NCI-H2081 treated with DMSO at 0.1 percent for 48 hours (cell line): ENCODE data around the gene PAK6.
A peak's percentile ranks its signal among the peaks of the same experiment; 100 is the strongest.

Experiments used
- DNase-seq: peaks from one replicate; lab custom pipeline; 2025; lab: John Stamatoyannopoulos, UW

The PAK6 gene

DNA sequence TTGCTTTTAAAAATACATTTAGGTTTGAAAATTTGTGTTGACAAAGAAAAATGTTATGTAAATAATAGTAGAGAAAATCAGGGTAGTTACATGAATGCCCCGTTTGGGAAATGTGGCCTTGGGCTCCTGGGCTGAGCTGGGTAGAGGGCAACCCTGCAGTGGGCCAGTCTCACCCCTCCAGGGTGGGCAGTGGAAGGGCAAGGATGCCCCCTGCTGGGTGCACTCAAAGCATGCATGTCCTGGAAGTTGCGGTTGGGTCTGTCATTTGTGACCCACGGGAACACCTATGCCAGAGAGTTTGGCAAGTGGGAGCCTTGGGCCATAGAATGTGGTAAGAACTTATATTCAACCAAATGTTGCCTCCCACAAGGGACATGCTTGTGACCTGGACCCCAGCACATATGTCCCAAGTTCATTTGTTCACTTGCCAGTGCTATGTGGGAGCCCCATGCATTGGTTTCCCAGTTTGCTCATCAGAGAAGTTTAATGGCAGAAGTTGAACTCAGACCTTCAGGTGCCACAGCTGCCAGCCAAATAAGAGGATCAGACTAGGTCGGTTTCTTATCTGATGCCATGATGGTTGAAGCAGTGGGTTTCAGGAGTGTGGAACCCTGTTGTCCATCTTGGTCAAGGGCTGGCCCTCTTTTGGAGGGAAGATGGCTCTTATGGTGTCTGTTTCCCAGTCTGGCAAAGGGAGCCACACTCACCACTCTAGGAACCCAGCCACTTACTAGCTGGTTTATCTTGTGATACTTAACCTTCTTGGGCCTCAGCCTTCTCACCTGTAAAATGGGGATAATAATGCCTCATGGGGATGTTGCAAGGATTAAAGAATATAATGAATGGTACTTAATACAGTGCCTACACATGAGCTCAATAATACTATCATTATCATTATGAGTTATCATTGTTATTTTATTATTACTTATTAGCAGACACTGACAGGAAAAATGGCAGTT lies 71.4 kb downstream of the PAK6 start:
- no peak for DNase-seq

DNA sequence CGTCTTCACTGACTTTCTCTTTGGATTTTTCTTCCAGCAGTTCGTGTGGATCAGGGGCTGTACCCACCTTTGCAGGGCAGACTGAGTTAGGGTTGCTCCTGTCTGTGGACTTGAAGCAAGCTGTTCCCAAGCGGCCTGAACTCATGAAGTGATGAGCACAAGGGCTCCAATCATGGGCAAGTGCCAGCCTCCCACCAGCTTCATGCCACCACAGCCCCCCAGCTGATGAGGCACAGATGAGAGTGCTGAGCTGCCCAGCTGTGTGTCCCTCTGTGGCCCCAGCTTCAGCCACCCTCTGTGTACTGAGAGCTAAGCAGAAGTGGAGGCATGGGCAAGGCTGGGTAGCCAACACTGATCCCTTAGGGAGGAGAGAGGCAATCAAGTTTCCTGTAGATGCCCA lies 72.1 kb downstream of the PAK6 start:
- no peak for DNase-seq

DNA sequence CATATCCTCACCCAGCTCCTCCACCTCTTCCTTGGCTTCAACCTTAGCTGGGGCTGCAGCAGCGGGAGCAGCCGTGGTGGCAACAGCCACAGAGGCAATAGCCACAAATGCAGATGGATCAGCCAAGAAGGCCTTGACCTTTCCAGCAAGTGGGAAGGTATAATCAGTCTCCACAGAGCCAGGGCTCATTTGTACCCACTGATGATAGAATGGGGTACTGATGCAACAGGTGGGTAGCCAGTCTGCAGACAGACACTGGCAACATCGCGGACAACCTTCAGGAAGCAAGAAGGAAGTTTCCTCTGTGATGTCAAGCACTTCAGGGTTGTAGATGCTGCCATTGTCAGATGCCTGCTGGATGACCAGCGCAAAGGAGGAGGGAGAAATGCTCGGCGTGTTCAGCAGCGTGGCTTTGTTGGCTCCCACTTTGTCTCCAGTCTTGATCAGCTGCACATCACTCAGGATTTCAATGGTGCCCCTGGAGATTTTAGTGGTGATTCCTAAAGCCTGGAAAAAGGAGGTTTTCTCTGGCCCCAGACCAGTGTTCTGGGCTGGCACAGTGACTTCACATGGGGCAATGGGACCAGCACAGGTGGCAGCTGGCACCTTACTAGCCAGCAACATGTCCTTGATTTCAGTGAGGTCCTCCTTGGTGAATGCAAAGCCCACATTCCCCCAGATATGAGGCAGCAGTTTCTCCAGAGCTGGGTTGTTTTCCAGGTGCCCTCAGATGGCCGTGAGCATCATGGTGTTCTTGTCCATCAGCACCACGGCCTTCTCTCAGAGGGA lies 73.7 kb downstream of the PAK6 start:
- no peak for DNase-seq

DNA sequence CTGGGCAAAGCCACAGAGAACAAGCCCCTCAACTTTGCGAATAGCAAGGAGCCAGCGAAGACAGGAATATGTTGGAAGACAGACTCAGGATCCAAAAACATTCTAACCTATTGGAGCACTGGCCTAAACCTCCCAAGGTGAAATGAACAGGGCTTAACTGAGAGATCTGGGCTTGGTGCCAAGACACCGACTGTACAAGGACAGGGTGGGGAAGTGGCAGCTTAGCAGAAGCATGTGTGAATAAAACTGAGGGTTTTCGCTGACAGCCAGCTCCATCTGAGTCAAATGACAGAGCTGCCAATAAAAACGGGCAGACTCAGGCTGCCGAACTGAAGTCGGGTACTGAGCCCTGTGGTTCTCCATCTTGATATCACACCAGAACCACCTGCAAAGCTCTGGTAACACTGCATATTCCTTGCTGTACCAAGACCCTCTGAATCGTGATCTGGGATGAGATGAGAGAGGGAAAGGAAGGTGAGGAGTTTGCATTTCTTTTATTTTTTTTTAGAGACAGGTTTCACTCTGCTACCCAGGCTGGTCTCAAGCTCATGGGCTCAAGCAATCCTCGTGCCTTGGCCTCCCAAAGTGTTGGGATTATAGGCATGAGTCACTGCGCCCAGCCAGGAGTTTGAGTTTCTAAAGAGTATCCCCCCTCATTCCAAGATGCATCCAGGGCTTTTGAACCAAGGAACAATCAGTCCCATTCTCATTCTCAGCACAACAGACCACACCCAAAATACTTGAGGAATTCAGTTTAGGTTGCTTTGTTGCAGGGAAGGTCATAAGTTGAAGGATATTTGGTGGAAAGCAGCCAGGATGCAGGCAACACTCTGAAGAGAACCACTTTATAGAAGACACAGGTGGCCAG lies 74.9 kb downstream of the PAK6 start:
- DNase-seq, result no peak

DNA sequence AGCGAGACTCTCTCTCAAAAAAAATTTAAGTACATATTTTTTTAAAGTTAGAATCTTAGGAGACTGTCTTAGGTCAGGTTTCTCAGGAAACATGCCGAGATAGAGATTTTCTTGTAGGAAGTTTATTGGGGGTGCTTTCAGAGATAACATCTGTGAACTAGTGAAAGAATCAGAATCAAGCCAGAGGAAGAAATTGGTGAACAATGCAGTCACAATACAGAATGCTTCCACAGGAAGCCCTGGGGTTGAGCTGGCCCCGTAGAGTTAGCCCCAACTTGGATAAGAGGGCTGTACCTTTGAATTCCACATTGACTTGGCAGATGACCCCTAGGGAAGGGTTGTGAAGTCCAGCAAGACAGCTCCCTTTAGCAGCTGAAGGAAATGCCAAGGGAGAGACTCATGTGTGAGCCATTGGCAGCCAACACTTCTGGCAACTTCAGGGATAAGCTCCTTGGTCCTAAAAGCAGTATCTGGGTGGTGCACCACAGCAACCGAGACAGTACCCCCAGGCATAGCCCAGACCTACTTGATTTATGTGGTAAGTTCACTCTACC lies 75.9 kb downstream of the PAK6 start:
- DNase-seq, result no peak

DNA sequence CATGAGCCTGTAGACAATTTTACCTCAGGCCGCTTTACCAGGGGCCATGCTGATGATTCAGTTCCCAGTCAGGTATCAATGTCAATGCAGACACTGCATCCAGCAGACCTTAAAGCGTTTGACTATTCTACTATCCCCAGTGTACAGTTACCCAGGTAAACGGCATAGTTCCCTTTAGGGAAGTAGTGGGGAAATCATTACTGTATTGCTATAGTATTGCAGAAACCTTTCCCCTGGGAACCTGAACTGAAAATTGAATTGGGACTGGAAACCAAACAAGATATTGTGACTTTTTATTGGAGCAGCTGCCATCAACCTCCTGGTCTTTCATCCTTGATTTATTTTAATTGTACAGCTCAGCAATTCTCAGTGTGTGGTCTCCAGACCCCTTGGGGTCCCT lies 78.1 kb downstream of the PAK6 start:
- no peak for DNase-seq

DNA sequence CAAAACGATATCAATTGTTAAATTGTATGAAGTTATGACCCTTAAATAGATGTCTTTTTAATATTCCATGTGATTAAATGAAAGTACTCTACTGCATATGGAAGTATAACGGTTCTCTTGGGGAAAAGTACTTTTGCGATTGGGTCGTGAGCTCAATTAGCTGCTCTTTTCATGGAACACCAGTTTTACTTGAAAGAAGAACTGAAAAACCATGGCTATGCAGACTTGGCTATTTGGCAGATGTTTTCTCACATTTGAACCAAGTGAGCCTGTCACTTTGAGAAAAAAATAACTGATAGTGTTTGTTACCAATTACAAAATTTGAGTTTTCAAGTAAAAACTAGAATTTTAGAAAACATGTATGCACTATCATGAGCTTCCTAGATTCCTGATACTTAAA lies 78.7 kb downstream of the PAK6 start:
- DNase-seq, result no peak

DNA sequence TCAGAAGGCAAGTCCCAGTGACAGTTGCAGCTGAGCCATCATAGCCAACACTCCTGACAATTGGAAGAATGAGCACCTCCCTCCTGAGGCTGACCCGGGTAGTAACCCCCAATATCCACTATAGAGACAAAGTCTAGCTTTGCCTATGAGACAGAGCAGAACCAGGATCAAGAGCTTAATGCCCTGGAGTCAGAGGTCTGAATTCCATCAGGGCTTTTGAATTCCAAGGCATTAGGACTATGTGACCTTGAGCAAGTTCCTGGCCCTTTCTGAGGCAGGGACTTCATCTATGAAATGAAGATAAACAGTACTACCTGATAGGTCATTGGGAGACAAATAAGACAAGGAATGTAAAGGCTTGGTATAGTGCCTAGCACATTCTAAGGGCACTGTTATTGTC lies 81.5 kb downstream of the PAK6 start:
- DNase-seq, result no peak

DNA sequence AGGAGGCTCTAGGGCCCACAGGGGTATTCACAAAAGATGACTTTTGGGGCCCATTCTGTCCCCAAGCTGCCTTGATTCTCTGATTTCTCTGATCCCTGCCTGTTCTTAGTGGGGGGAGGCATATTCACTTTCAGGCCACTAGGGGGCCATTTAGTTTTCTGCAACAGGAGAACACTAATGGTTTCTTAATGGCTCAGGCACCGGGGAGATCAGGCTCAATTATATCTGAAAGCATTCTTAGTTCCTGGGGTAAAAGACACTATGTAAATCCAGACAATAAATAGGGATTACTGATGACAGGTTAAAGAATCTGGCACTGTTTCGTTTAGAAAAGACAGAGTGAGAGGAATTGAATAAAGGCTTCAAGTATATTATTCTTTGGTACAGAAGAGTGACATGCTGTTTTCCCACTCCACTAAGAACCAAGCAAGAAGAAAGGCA lies 82.1 kb downstream of the PAK6 start:
- peak; percentile 24 for DNase-seq

DNA sequence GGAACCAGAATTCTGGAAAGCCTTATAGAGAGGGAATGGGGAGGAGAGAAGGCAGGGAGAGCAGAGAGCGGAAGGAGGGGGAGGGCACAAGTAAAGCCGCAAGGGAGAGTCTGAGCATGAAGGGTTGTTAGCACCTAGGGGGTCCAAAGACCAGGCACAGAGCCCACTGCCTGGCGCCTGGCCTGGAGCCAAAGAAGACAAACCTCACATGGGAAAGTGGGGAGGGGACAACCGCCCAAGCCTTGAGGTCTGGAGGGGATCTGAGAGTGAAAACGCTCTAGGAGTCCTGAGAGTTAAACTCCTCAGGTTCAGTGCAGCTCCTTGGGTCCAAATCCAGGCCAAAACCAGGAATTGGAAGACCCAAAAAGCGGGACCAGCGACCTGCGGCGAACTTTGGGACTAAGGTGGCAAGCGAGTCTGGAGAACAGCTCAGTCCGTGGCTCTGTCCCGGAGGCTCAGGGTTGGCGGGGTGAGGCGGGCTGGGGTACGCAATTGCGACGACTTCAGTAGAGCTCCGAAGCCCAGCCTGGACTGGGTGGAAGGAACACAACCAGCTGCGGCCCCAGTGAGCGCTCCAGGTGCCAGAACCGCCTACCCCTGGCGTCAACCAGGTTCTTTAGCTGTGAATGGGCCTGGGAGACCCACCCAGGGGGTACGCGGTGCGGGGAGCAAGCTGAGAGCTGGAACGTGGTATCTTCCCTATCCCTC lies 83.8 kb downstream of the PAK6 start:
- DNase-seq, result peak; percentile 14

DNA sequence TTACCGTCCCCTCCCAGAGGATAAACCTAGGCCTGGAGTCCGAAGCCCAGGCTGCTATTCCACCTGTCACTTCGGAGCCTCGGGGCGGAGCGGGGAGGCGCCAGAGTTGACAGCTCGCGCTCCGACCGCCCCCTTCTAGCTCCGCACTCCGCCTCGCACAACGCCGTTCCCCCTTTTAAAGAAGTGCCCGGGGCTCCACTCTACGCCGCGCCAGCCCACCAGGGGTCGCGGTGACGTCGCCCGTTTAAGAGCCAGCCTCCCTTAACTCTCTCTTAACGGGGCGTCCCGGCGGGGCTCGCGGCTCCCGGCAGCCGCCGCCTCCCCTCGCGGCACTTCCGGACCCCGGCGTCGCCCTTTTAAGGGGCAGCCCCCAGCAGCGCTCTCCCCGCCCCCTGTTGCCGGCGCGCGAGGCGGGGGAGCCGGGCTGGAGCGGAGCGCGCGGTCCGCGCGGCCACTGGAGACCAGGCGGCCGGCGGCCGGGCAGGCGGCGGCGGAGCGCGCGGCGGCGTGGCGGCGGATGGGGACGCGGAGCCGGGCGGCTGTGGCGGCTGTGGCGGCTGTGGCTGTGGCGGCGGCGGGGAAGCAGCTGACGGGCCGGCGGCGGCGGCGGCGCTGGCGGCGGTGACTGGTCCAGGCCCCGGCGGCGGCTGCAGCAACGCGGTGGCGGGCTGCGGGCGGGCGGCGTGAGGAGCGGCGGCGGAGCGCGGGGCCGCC lies 84.5 kb downstream of the PAK6 start, which contains the start of gene INAFM2:
TSS of gene INAFM2 (plus strand) at position 454 of the 714 bp plus-strand sequence. CDS start 364 bp downstream, outside the sequence.
- DNase-seq, result peak; percentile 72

DNA sequence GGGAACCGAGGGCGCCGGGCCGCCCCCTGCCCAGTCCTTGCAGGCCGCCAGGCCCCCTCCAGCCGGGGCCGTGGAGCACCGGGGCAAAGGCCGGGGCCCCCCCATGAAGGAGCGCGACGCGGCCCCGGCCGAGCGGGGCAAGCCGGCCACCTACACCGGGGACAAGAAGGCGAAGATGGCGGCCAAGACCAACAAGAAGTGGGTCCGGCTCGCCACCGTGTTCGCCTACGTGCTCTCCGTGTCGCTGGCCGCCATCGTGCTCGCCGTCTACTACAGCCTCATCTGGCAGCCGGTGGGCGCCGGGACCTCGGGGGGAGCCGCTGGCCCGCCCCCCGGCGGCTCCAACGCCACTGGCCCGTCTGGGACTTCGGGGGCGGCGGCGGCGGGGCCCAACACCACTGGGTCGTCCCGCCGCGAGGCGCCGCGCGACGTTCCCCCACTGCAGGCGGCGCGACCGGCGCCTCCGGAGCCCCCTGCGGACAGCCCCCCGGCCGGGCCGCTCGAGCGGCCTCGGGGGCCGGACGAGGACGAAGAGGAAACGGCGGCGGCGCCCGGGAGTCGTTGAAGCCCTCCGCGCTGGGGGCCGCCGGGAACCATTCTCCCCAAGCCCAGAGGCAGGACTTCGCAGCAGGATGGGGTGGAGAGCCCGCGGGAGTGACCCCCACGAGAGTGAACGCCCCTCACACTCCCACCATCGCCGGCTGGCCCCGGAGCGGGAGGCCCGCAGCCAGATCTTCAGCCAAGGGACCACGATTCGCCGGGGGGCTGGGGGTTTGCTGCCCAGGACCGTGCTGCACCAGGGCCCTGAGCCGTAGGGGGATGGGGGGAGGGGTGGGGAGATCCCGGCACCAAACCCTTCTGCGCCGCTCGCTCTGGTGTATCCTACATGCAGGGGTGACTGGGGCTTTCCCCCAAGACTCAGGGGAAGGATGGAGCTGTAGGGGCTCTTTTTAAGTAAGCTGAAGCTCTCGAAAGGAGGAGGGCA lies 85.4 kb downstream of the PAK6 start:
- DNase-seq, result no peak

DNA sequence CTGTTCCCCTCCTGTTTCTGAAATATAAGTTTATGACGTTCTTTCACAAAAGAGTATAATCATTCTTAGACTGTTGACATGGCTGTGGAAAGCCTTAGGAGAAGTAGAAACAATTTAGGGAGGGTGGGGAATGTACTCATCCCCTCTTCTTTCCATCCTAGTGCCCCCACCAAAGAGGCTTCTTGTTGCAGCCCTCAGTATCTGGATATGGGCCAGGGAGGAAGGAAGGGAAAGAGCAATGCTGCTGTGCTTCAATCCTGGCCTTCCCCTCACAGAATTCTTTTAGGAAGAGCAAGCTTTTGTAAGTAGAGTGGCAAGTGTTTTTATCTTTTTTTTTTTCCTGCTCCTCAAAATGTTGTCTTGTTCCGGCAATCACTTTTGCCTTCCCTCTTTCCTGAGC lies 86.3 kb downstream of the PAK6 start:
- DNase-seq, result no peak

DNA sequence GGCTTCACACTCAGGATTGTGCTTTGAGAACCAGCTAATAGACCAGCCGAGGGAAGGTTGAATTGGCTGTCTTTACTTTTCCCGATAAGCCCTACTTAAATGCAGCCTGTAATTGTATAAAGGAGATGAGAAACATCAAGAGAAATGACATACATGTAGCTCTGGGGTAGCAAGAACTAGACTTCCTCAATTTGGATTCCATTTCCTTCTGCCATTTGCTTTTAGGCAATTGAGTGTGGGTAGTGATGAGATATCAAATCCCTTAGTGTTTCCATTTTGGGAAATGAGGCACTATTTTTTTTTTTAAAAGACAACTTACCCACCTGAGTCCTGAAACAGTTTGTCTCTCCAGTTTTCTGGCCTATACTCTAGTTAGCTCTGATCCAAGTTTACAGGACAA lies 86.8 kb downstream of the PAK6 start:
- DNase-seq, result no peak
